Stimulated activated CD8-positive, alpha-beta memory T cell treated with anti-CD3 and anti-CD28 coated beads, Interleukin-2, amount 100 ng/mL, for 1 hour (primary cell): ENCODE results near the gene ARHGEF38.

Experiments
- DNase-seq, 2 donors: peaks; one replicate each; pipeline ENCODE4 v3.0.0-alpha.2; 2020; ENCODE audit warnings: low read depth in 2 of 2

Gene ARHGEF38

DNA sequence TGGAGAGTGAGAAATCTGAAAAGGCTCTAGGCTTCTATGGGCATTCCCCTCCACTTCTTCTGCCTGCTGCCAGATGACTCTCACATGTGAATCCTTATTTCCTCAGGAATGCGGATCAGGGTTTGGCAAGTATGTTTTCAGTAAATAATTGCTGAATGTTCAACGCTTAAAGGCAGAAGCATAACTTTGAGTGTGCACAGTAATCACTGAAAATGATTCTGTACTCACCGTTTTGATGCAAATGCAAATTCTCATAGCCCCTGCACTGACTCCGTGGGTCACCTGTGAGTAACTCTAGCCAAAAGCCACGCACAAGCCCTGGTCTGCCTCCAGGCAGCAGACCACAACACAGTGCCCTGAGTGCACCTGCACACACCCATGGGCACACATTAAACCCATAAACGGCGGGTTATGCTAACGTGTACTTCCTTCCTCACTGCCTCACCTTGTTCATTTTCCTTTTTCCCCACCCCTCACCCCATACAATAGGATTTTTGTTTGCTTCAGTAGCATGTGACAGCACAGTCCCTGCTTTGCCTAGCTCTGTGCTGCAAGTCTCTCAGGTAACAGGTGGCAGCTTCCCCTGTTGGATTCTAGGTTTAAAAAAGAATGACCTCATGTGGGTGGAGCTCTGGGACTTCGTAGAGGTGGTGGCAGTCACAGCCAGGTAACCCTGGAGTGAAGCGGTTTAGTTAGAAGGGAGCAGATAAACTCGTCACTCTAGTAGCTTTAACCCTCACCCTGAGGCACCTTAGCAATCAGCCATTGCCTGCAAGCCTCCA is at the start of gene ARHGEF38:
Gene ARHGEF38, plus strand, starts transcription at position 656 of the 782 bp plus-strand sequence. CDS start 146 bp downstream, outside the sequence.
- no peak for DNase-seq

- DNase-seq: no peak
Measured at GRCh38 chr4:105503484-105503883, 48.9 kb upstream of the ARHGEF38 start.

DNA sequence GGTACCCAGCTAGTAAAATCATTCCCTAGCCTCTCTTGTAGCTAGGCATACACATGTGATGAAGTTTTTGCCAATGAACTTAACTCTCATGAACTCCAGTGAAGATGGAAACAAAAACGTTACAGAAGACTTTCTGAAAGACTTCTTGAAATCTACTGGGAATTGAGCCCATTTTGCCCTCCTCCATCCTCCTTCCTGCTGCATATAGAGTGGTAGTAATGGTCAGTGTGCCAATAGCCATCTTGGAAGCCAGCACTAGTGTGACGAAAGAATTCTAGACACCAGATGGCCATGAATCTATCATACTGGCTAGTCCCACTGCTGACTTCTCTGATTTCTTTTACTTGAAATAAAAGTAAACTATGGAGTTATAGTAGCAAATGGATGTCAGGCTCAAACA is 47.7 kb upstream of the ARHGEF38 start:
- DNase-seq: no peak

DNA sequence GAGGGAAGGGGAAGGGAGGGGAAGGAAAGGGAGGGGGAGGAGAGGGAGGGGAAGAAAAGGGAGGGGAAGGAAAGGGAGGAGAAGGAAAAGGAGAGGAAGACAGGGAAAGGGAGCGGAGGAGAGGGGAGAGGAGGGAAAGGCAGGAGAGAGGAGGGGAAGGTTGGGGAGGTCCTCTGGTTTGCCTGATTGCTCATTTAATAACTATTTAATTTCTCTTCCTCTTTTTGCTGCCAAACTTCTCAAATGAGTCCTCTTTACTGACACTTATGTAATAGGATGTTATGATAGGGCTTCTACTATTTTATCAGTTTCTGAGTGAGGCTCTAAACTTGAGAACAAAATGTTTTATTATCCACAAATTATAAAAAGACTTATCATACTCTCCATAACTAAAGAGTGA is 43.1 kb upstream of the ARHGEF38 start:
- DNase-seq: no peak

DNA sequence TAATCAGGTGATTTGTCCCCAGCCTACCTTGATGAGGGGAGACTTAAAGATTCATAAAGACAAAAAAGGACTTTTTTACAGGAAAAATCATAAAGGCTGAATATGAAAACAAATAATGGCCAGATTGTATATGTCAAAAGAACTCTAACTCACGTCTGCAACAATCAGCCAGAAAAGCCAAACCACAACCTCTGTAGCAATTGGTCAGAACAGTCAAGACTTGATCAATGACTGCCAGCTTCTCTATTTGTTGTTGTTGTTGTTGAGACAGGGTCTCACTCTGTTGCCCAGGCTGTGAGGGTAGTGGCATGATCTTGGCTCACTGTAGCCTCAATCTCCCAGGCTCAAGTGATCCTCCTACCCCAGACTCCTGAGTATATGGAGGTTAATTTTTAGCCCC is 42.7 kb upstream of the ARHGEF38 start:
- DNase-seq: no peak

- DNase-seq: no peak
Measured at GRCh38 chr4:105510245-105510644, 42.2 kb upstream of the ARHGEF38 start.

- no peak for DNase-seq
Measured at GRCh38 chr4:105520819-105521790, 31.3 kb upstream of the ARHGEF38 start.

GRCh38 chr4:105526656-105527055 is 25.8 kb upstream of the ARHGEF38 start:
- no peak for DNase-seq

- DNase-seq: no peak
Measured at GRCh38 chr4:105527081-105527480, 25.3 kb upstream of the ARHGEF38 start.

DNA sequence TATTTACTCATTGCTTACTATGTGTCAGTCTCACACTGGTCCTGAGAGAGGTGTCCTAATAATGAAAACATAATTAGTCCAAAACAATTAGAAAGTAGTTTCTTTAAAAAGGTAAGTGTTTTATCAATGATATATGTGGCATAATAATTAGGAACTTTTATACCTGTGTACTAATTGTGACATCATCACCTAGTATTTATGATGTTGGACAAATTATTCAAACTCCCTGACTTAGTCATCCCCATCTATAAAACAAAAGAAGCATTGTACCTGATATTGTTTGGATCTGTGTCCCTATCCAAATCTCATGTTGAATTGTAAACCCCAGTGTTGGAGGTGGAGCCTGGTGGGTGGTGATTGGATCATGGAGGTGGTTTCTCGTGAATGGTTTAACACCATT is 15.8 kb upstream of the ARHGEF38 start:
- DNase-seq: no peak

- no peak for DNase-seq
Measured at GRCh38 chr4:105541420-105541819, 11.0 kb upstream of the ARHGEF38 start.

- no peak for DNase-seq
Measured at GRCh38 chr4:105542039-105542438, 10.4 kb upstream of the ARHGEF38 start.

DNA sequence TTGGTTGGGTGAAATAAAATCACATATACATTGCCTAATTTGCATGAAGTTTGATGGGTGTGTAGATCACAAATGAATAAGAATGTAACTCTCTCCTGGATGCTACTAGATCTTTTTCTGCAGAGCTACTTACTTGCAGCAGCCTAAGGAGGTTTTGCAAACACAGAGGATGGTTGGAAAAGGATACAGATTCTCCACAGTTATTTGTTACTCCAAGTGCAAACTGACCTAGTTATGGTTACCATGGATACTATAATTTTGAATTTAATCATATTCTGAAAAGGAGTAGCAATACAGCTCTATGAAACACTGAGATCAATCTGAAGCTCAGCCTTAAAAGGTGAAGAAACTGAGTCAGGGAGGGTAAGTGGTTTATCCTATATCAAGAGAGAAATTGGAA is 9.1 kb upstream of the ARHGEF38 start:
- DNase-seq: no peak

DNA sequence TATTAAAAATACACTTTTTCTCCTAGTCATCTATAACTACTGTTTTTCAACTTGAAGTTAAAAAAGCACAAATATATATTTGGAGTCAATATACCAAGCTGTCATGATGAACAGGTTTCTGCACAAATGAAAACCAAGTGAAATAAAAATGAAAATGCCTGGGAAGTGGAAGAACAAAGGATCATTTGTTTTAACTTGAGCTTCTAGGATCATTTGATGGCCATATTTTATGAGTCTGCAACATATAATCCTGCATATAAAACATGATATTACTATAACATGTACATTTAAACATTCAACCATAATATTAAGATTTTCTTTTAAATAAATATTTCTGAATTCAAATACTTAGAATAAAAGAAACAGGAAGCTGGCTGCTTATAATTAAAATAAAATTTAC is 8.5 kb upstream of the ARHGEF38 start:
- DNase-seq: no peak

DNA sequence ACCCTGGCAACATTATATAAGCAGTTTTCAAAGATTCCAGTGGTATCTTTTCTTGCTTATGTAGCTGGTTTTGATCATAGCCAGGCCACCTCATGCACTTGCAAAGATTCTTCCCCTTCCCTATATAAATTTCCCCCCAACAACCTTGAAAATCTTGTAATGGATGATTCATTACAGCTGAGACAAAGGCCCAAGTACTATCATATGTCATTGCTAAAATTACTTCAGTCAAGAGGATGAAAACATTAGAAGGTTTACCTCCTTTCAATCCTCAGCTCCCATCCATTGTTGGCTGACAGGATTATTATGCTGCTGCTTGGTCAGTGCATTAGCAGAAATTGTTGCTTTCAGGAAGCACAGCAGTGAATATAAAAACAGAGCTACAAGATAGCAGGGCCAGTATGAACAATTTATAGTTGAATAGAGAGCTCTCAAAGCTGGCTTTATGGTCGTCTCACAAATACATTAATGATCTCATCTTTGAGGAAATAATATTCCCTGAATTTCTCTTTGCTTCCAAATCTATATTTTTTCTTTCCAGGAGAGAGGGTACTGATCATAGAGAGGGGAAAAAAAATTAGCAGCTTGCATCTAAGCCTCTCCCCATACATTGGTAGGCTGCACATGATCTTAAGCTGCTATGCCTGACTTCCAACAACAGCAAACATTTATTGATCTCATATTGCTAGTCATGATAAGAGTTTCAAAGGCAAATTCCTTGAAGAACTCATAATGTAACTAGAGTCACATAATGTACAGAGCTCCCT is 7.7 kb upstream of the ARHGEF38 start:
- DNase-seq: no peak

DNA sequence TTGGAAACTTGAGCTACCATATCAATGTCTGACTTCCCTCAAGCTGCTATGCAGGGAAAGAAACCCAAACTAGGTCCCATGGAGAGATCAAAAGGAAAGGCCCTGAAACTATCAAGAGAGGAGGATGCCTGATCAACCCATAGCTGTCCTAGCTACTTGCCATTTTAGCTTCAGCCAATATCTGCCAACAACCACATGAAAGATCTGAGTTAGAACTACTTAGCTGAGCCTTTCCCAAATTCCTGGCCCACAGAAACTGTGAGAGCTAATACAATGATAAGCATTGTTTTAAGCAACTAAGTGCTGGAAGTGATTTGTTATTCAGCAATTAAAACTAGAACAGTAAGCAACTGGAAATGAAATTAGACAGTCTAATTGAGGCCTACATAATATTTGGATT is 6.3 kb upstream of the ARHGEF38 start:
- DNase-seq: no peak

- DNase-seq: no peak
Measured at GRCh38 chr4:105547769-105548168, 4.7 kb upstream of the ARHGEF38 start.

DNA sequence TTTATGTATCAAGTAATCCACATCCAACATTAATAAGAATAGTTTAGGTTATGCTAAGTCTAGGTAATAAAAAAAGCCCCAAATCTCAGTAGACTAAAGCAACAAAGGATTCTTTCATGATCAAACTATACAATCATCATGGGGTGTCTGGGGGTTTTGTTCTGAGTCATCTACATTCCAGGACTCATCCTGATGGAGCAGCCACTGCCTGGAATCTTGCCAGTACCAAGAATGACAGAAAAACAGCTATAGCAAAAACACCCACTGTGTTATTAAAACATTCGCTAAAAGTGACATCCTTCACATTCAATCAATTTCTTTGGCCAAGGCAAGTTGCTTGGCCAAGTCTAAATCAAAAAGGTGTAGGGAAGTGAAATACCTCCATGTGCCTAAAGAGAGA is 3.9 kb upstream of the ARHGEF38 start:
- no peak for DNase-seq

DNA sequence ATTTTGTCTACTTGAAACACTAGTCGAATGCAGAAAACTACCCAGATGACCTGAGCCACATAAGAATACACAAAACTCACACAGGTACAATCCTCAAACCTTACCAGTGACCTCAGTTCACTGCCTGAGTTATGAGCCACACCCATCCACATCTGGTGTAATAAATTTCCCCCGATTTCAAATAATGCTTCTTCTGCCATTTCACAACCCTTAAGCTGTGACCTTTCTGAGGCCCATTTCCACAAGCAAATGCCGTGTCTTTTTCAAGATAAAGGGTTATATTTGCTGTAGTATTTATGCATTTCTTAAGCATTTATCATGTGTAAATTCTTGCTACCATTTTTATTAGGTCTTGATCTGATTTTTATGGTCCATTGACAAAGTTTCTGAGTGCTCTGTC is 1.8 kb upstream of the ARHGEF38 start:
- DNase-seq: no peak

DNA sequence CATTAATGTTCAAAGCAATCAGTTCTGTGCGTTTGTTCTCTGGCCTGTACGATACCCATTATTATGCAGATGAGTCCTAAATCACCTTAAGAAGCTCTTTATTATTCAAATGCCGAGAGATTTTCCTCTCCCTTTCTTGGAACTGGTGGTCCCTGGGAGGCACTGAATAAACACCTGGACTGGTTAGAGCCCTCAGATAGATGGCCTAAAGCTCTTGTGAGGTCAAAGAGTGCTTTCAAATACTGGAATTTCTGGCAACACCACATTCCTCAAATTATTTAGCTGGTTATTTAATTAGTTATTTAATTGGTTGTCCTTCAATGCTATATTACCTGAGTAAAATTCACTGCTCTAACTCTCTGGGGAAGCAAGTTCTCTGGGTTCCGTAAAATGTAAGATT is 3.0 kb downstream of the ARHGEF38 start:
- DNase-seq: no peak

DNA sequence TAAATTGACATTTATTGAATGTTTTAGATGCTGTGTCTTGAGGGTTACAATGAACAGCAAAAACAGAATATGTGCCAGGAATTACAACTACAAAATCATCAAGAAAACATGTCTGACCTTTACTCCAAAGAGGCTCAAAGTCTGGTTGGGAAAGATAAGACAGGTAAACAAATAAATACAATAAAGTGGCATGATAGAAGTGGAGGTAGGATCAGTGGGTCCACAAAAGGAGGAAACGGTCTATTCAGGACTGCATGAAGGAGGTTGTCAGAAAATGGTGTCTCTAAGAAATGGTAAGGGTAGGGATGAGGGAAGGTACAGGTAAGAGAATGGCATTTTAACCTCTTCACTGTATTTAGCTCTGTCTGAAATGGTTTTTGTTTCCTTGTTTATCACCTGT is 3.8 kb downstream of the ARHGEF38 start:
- no peak for DNase-seq

DNA sequence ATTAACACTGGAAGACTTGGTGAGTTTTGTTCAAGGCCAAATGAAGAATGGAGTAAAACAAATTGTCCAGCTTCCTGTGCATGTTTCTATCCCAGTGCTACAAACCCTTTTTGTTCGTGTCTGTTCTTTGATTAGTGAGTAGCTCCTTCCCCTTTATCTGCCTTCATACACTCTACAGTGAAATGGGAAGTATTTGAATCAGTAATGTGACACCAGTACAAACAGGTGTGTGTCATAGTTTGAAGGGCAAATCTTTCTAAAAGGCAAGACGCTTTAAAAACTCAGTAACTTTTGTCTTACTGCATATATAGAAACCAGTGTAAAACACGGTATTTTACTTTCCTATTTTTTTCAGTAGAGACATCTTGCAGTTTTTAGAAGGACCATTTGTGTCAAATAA is 5.9 kb downstream of the ARHGEF38 start:
- DNase-seq: no peak
